OCI-LY7 (cell line): ENCODE measurements around the gene SACM1L. TPM values are rescaled to one million over a fixed set of nuclear protein-coding genes. Genes with fewer than 3 reads are reported as not detected.

ENCODE experiments used
- BruUV-seq: library from RNA; stranded (reverse); fragments of 400-500 nt; replicated peaks from 2 replicates; lab custom pipeline; 2021; lab: Mats Ljungman, UMichigan
- CTCF ChIA-PET: fragments of 300-600 bp; sonication (Branson Sonifier 250); formaldehyde crosslinking; loops from one replicate; lab custom pipeline; 2022; ENCODE audit warnings: antibody characterized with exemption; ENCODE audit not compliant: unreplicated experiment; lab: Charles Lee
- POLR2A ChIA-PET: fragments of 300-600 bp; sonication (Branson Sonifier 250); formaldehyde crosslinking; loops from one replicate; lab custom pipeline; 2022; ENCODE audit warnings: antibody characterized with exemption; lab: Charles Lee
- DNase-seq: peaks from one replicate; pipeline ENCODE4 v3.0.0-alpha.2; 2015; ENCODE audit warnings: low spot score
- H2AFZ ChIP-seq: fragments of 200-600 bp; sonication (generic), shearing (Covaris generic); 2 replicates; pipeline ENCODE4 v1.6.1; 2014; ENCODE audit warnings: mild to moderate bottlenecking, antibody characterized with exemption, low read length, moderate library complexity
- H3K27ac ChIP-seq: fragments of 200-600 bp; sonication (generic); 2 replicates; pipeline ENCODE4 v1.5.1; 2014; ENCODE audit warnings: mixed run types, low read depth, mild to moderate bottlenecking, moderate library complexity, low read length, inconsistent platforms; ENCODE audit not compliant: poor library complexity, severe bottlenecking
- H3K36me3 ChIP-seq: fragments of 200-600 bp; sonication (generic); 2 replicates; pipeline ENCODE4 v1.6.1; 2014; ENCODE audit warnings: mild to moderate bottlenecking, antibody characterized with exemption, low read length, moderate library complexity, mixed read lengths; ENCODE audit not compliant: insufficient read depth
- H3K4me1 ChIP-seq: fragments of 200-600 bp; sonication (generic); 2 replicates; pipeline ENCODE4 v1.5.1; 2014; ENCODE audit warnings: mild to moderate bottlenecking, low read length; ENCODE audit not compliant: insufficient read depth, poor library complexity, severe bottlenecking
- H3K4me2 ChIP-seq: fragments of 200-600 bp; sonication (generic); 2 replicates; pipeline ENCODE4 v1.6.1; 2014; ENCODE audit warnings: mild to moderate bottlenecking, low read length
- H3K4me3 ChIP-seq: fragments of 200-600 bp; sonication (generic); 2 replicates; pipeline ENCODE4 v1.5.1; 2014; ENCODE audit warnings: mild to moderate bottlenecking, low read depth, low read length; ENCODE audit not compliant: poor library complexity, severe bottlenecking
- H3K79me2 ChIP-seq: fragments of 200-600 bp; sonication (generic); 2 replicates; pipeline ENCODE4 v1.6.1; 2016; ENCODE audit warnings: low read depth, mild to moderate bottlenecking, low read length, moderate library complexity, mixed read lengths; ENCODE audit not compliant: insufficient read depth
- H3K9me2 ChIP-seq: fragments of 200-600 bp; sonication (generic); 2 replicates; pipeline ENCODE4 v1.6.1; 2016; ENCODE audit warnings: mild to moderate bottlenecking, low read length, mixed read lengths; ENCODE audit not compliant: insufficient read depth
- H3K9me3 ChIP-seq: fragments of 200-600 bp; sonication (generic); 2 replicates; pipeline ENCODE4 v1.6.1; 2014; ENCODE audit warnings: mild to moderate bottlenecking, mixed run types, low read length, mixed read lengths
- H4K20me1 ChIP-seq: fragments of 200-600 bp; sonication (generic); 2 replicates; pipeline ENCODE4 v1.6.1; 2014; ENCODE audit warnings: mild to moderate bottlenecking, antibody characterized with exemption, low read length, moderate library complexity, mixed read lengths; ENCODE audit not compliant: insufficient read depth
- CTCF ChIP-seq: fragments of 200-600 bp; sonication (generic); conservative IDR thresholded peaks from 2 replicates; pipeline ENCODE4 v1.5.1; 2014; ENCODE audit warnings: mild to moderate bottlenecking, antibody characterized with exemption, low read length, moderate library complexity, mixed read lengths
- EZH2phosphoT487 ChIP-seq: fragments of 200-600 bp; sonication (generic); IDR thresholded peaks from 2 replicates; pipeline ENCODE4 v1.6.1; 2018; ENCODE audit warnings: low read depth, borderline replicate concordance, mild to moderate bottlenecking, mixed run types, antibody characterized with exemption, low read length, moderate library complexity, mixed read lengths
- intact Hi-C: fragments of 100-400 bp; cut with micrococcal nuclease; formaldehyde crosslinking; loops from one replicate; pipeline ENCODE4 v1.10.0; 2022; ENCODE audit not compliant: unreplicated experiment
- total RNA-seq, 2 experiments: library from RNA; depleted of rRNA in 1 of 2; stranded (reverse); fragments of >200 nt in 1 of 2; shearing (Covaris generic) in 1 of 2; gene quantifications; 2 replicates each; pipeline ENCODE4 v1.2.3, GENCODE V29; 2014 to 2022

SACM1L gene
- total RNA-seq, 2 experiments from 2014 or later, result 35.5 to 54.9 TPM

DNA sequence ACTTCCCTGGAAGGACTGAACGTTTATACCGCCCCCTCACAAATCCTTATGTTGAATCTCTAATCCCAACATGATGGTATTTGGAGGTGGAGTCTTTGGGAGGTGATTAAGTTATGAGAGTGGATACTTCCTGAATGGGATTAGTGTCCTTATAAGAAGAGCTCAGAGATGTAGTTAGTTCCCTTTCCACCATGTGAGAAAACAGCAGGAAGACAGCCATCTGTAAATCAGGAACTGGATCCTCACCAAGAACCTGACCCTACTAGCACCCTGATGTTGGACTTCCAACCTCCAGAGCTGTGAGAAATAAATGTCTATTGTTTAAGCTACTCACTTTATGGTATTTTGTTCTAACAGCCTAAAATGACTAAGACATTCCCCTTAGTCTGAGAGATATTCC, 33.3 kb upstream of the SACM1L start:
- no peak overlapping the region for H3K27ac ChIP-seq
- H3K4me3 ChIP-seq, result no peak overlapping the region
- intact Hi-C loops, result loop anchor here (1.0 to 2.0 kb wide), 4 partner anchors 63 to 619 kb away; no protein-coding TSS in a partner anchor
- DNase-seq, result no peak
- CTCF ChIA-PET, result interaction anchor here (0.6 to 1.2 kb wide), 3 partner anchors 25 to 92 kb away, joined by 3 to 5 read pairs (median 3); no protein-coding TSS in a partner anchor
- H3K4me2 ChIP-seq, result no peak overlapping the region
- no peaks in the 10 kb centered on the region; the same call in 1 of the 2 replicates for H4K20me1 ChIP-seq
- no peaks in the 10 kb centered on the region for H3K36me3 ChIP-seq
- POLR2A ChIA-PET, result interaction anchor here (1.0 to 1.9 kb wide), 6 partner anchors 36 to 146 kb away, joined by 3 to 6 read pairs (median 5); no protein-coding TSS in a partner anchor
- TF ChIP-seq CTCF, result no peak
- BruUV-seq, result no TSS peak
- H3K9me2 ChIP-seq, result no peaks in the 10 kb centered on the region
- no peaks in the 10 kb centered on the region for H3K79me2 ChIP-seq
- no peaks in the 10 kb centered on the region for H3K9me3 ChIP-seq
- no peaks in the 10 kb centered on the region for H3K4me1 ChIP-seq
- H2AFZ ChIP-seq, result no peak overlapping the region

DNA sequence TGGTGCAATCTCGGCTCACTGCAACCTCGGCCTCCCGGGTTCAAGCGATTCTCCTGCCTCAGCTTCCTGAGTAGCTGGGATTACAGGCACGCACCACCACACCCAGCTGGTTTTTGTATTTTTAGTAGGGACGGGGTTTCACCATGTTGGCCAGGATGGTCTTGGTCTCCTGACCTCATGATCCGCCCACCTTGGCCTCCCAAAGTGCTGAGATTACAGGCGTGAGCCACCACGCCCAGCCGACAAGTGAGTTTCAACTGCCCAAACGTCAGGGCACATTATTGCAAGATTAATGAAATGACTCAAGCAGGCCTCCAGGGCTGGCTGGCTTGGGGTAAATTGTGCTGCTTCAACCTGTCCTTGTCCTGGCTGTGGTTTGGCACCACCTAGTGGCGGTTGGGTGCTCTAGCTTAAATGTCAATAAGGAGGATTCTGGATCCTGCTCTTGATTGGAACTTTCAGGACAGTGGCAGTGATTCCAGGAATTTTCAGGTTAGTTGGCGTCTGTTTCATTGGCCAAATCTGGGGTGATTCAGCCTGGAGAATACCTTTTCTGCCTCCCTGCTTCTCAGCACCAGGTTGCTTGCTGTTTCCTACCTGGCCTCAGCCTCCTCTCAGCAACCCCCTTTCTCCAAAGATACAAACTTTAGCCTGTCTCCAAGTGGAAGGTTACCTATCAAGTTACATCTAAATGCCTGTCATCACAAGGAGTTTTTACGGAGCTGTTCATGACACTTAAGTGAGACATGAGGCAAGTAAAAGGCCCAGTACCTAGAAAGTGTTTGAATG, 32.4 kb upstream of the SACM1L start:
- H3K36me3 ChIP-seq, result no peaks in the 10 kb centered on the region
- TF ChIP-seq EZH2phosphoT487, result no peak
- TF ChIP-seq CTCF, result peak; percentile 90
- intact Hi-C loops, result loop anchor here (1.0 to 2.0 kb wide), 4 partner anchors 63 to 620 kb away; no protein-coding TSS in a partner anchor
- no TSS peak for BruUV-seq
- no peaks in the 10 kb centered on the region for H3K79me2 ChIP-seq
- H4K20me1 ChIP-seq, result no peaks in the 10 kb centered on the region; the same call in 1 of the 2 replicates
- no peak overlapping the region for H3K4me2 ChIP-seq
- H3K9me3 ChIP-seq, result no peaks in the 10 kb centered on the region
- H3K27ac ChIP-seq, result no peak overlapping the region
- no peaks in the 10 kb centered on the region for H3K9me2 ChIP-seq
- POLR2A ChIA-PET, result interaction anchor here (1.0 to 1.9 kb wide), 6 partner anchors 36 to 147 kb away, joined by 3 to 6 read pairs (median 5); no protein-coding TSS in a partner anchor
- CTCF ChIA-PET, result interaction anchor here (1.2 kb wide), 1 partner anchor 60 kb away, joined by 5 read pairs; no protein-coding TSS in a partner anchor
- no peak overlapping the region for H3K4me3 ChIP-seq
- peak; percentile 90 for DNase-seq
- H2AFZ ChIP-seq, result no peak overlapping the region
- H3K4me1 ChIP-seq, result no peaks in the 10 kb centered on the region
